HG03280 (cell line): ENCODE results near the gene IGSF23.

Source experiments
- ATAC-seq: cut with Tn5 transposase; IDR thresholded peaks from one replicate; pipeline ENCODE4 v1.9.1; 2021; ENCODE audit warnings: mild to moderate bottlenecking, moderate library complexity; ENCODE audit not compliant: unreplicated experiment

Gene IGSF23, protein sequence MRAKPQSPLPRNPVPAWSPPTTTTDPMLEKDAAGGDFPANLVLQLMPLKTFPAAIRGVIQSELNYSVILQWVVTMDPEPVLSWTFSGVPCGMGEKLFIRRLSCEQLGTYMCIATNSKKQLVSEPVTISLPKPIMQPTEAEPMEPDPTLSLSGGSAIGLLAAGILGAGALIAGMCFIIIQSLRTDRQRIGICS

DNA sequence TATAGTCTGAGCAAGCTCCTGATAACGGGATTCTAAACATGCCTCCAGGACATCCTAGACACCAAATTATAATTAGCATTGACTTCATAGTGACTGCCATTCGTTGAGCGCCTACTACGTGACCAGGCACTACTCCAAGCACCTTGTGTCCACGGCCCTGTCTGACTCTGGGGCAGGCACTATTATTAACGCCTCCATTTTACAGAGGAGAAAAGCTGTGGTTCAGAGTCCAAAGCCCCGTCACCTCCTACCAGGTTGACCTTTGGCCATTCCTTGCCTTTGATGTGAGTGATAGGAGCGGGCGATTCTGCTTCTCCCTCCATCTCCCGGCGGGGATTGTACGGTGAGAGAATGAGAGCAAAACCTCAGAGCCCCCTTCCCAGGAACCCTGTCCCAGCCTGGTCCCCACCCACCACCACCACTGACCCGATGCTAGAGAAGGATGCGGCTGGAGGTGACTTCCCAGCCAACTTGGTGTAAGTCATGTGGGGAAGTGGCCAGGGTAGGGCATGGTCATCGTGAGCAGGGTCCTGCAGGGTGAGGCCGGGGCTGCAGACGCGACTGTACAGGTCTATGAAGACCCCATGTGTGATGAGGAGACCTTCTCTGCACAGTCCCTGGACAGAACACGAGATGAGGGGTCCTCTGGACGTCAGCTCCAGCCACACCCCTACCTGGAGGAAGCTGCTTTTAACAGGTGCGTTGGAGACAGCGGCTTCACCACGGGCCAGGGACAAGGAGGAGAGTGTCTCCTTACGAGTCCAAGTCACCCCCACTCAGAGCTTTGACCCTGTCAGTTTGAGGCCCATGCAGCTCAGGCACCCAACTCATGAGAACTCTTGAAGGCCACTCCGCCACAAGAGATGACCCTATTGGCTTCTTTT, at the start of gene IGSF23:
IGSF23 (plus strand) TSS at position 269 of the 884 bp plus-strand sequence; CDS start at position 352, 83 bp downstream.
- no peak for ATAC-seq

DNA sequence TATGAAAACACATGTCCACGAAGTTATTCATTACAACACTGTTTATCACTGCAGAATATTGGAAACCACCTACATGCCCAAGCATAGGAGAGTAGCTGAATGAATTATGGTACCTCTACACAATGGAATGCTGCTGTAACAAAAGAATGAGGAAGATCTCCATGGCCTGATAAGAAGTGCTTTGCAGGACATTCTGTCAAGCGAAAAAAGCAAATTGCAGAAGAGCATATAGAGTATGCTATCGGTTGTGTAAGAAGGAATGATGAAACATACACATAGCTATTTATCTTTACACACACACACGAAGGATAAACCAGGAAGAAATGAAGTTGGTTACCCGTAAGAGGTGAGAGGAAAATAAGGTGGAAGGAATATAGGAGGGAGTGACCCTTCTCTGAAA, 46.4 kb upstream of the IGSF23 start:
- no peak for ATAC-seq

- ATAC-seq: no peak
Measured at GRCh38 chr19:44567745-44568144, 45.6 kb upstream of the IGSF23 start.

DNA sequence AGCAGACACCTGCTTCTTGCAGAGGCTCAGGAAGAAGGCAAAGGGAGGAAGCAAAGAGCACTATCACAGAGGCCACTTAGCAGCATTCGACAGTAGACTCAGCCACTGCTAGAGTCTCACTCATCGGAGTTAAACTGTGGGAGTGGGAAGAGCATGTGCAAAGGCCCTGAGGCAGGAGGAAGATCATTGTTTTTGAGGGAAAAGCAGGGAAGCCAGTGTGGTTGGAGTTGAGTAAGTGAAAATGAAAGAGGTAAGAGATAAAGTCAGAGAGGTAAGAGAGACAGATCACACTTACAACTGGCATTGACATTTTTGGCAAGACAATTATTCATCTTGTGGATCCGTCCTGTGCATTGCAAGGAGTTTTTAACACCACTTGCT, 42.8 kb upstream of the IGSF23 start:
- ATAC-seq: no peak

- ATAC-seq: no peak
Measured at GRCh38 chr19:44570984-44571684, 42.2 kb upstream of the IGSF23 start.

GRCh38 chr19:44571830-44572580, 41.4 kb upstream of the IGSF23 start:
- no peak for ATAC-seq

GRCh38 chr19:44572581-44572900, 40.8 kb upstream of the IGSF23 start:
- ATAC-seq: no peak

DNA sequence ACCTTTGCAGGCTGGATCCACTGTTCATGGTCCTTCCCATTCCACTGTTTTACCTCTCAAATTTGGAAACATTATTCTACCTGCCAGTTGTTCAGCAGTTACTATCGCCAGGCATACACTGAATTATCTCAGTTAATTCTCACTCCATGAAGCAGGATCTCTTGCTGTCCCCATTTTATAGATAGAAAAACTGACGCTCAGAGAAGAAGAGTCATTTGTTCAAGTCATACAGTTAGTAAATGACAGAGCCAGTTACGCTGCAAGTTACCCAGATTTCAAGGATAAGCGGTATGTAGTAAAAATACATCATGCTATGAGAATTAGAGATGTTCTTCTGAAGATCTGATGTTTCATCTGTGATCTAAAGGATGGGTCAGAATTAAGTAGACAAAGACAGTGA, 40.2 kb upstream of the IGSF23 start:
- no peak for ATAC-seq

DNA sequence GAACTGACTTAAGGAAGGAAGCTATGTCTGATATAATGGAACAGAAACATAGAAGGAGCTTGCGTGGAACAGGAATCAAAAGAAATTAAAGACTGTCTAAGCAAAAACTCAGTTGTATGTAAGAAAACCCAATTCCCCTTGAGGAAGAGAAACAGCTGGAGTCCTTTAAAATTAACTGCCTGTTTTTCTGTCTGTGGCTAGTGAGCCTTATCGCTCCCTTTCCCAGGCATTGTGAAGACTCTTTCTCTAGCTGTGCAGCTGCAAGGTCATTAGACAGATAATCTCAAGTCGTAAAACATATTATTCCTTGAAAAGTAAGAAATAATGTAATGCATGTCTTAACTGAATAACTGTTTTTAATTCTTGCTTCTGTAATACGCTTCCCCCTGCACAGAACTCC, 39.7 kb upstream of the IGSF23 start:
- ATAC-seq: no peak

GRCh38 chr19:44574186-44574950, 39.0 kb upstream of the IGSF23 start:
- no peak for ATAC-seq

GRCh38 chr19:44575116-44575700, 38.2 kb upstream of the IGSF23 start:
- no peak for ATAC-seq

DNA sequence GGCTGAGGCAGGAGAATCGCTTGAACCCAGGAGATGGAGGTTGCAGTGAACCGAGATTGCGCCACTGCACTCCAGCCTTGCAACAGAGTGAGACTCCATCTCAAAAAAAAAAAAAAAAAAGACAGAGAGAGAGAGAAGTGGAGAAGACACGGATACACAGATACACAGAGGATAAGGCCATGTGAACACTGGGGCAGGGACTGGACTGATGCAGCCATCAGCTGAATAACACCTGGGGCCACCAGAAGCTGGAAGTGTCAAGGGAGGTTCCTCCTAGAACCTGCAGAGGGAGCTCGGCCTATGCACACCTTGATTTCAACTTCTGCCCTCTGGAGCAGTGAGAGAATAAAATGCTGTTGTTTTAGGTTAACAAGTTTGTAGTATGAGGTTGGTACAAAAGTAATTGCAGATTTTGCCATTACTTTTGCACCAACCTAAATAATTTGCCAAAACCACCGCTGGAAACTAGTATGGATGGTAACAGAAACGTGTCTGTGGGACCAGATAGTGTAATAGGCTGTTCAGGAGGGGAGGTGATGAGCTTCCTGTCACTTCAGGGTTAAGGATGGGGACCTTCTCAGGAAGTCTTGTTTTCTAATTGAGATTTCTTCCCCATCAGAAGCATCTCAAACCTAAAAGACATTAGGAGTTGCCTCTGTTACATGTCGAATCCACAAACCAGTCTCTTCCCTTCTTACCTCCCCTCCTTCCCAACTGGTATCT, 36.4 kb upstream of the IGSF23 start:
- no peak for ATAC-seq

- no peak for ATAC-seq
Measured at GRCh38 chr19:44577566-44577874, 35.8 kb upstream of the IGSF23 start.

DNA sequence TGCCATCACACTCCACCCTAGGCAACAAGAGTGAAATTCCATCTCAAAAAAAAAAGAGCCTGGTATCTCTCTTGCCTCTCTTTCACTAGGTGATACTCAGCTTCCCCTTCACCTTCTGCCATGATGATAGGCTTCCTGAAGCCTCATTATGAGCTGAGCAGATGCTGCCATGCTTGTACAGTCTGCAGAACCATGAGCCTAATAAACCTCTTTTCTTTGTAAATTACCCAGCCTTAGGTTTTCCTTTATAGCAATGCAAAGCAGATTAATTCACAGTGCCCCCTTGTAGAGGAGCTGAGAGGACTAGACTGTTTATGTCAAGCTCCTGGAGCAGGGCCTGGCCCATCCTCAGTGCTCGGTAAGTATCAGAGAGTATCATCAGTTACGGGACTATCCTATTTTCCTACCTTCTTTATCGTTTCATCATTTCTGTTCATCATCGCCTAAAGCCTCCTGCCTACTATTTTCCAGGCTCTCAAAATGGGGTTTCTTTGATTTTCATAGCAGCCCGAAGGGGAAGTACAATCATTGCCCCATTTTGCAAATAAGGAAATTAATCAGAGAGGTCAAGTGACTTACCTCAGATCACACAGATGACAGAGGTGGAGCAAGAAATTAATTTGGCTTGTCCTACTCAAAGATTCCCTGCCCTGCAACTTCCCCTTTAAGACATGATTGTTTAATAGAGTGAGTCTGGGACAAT, 33.5 kb upstream of the IGSF23 start:
- ATAC-seq: no peak

GRCh38 chr19:44580366-44580895, 32.9 kb upstream of the IGSF23 start:
- ATAC-seq: no peak

- no peak for ATAC-seq
Measured at GRCh38 chr19:44581288-44581687, 32.1 kb upstream of the IGSF23 start.

DNA sequence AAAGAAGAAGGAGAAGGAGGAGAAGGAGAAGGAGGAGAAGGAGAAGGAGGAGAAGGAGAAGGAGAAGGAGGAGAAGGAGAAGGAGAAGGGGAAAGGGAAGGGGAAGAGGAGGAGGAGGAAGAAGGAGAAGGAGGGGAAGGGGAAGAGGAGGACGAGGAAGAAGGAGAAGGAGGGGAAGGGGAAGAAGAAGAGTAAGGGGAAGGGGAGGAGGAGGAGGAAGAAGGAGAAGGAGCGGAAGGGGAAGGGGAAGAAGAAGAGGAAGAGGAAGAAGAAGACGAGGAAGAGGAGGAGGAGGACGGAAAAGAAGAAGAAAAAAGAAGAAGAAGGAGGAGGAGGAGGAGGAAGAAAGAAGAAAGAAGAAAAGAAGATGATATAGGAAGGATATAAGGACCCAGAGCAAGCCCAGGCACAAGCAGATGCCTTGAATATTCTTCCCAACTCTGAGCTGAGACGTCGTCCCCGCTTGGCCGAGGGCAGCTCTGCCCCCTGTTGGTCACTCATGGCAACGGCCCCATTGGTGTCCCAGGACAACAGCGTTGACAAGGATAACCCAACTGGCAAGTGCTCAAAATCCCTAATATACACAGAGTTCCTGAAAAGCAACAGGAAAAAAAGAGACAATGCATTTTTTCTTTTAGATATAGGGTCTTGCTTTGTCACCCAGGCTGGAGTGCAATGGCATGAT, 30.6 kb upstream of the IGSF23 start:
- no peak for ATAC-seq
